Peyer's patch (tissue), 4 donors: Measurements from ENCODE around the gene RBBP8NL. TPM values are rescaled to one million over a fixed set of nuclear protein-coding genes. Genes with fewer than 3 reads are reported as not detected.
A peak's percentile ranks its signal among the peaks of the same experiment; 100 is the strongest.

Experiments used
- DNase-seq, 3 donors: peaks; one replicate each; pipeline ENCODE4 v3.0.0-alpha.2; 2017 to 2019
- H3K27ac ChIP-seq, 4 donors: fragments of 200-600 bp; sonication (generic); one replicate each; pipeline ENCODE4 v1.5.1; 2016 to 2019
- H3K27me3 ChIP-seq, 2 donors: fragments of 200-600 bp; sonication (generic); one replicate each; pipeline ENCODE4 v1.5.1; 2019
- H3K36me3 ChIP-seq, 3 donors: fragments of 200-600 bp; sonication (generic); one replicate each; pipeline ENCODE4 v1.5.1; 2016 to 2019
- H3K4me1 ChIP-seq, 4 donors: fragments of 200-600 bp; sonication (generic); one replicate each; pipeline ENCODE4 v1.5.1; 2016 to 2019
- H3K4me3 ChIP-seq, 4 donors: fragments of 200-600 bp; sonication (generic); 1 replicate in 3 of 4; 2 replicates in 1 of 4; pipeline ENCODE4 v1.5.1; 2016 to 2019; ENCODE audit warnings: mild to moderate bottlenecking in 1 of 4
- H3K9me3 ChIP-seq, 4 donors: fragments of 200-600 bp; sonication (generic); one replicate each; pipeline ENCODE4 v1.5.1; 2016 to 2019; ENCODE audit warnings: mild to moderate bottlenecking in 1 of 4
- POLR2A ChIP-seq, 2 donors: fragments of 450-650 bp; IDR thresholded peaks; one replicate each; pipeline ENCODE4 v1.5.1; 2017; ENCODE audit warnings: antibody characterized with exemption in 2 of 2, mild to moderate bottlenecking in 2 of 2, moderate library complexity in 2 of 2
- total RNA-seq, 4 donors: library from RNA; depleted of rRNA; stranded (reverse); fragments of >200 nt; gene quantifications; one replicate each; pipeline ENCODE4 v1.1.0, GENCODE V29; 2016
- TF ChIP-seq, protein P1 (sequence below), 6 experiments: fragments of 450-650 bp in 4 of 6; fragments of 200-600 bp in 2 of 6; sonication (generic) in 1 of 6; IDR thresholded peaks; one replicate each; pipeline ENCODE4 v1.5.1; 2017 to 2019; ENCODE audit warnings: antibody characterized with exemption in 6 of 6, mild to moderate bottlenecking in 3 of 6, moderate library complexity in 1 of 6

The RBBP8NL gene
- total RNA-seq, 4 donors from 2014 or later: 6.6 to 26.7 (median 13.4) TPM

DNA sequence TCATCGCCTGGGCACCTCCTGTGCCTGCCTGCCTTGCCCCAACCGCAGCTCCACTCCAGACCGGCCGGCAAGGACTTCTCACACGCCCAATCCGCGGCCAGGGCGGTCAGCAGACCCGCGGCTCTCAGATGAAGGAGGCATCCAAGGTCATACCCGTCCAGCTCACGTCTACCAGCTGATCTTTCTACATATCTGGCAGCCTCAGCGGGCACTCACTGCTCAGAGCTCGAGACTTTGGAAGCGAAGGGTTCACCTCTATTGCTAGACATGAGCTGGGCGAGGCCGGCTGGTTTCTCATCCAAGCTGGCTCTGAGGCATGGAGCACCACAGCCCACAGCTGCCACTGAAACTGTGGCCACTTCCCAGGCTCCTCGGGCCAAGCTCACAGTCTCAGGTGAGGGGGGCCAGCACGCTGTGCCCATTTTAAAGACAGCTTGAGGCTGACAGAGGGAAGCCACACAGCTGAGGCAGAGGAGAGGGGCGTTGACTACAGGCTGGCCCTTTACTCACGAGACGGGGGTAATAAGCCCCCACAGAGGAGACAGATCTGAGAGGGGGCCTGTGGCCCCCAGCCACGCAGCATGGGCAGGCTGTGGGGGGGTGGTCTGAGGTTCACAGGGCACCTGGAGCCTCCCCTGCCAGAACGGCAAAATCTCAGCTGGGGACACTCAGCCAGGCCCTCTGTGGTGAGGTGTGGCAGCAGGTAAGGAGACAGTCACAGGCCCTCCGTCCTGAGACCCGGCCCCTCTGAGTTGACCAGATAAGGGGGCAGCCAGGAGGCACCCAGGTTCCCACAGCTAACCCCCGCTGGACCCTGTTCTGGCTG is 62.2 kb downstream of the RBBP8NL start:
- H3K4me3 ChIP-seq: peak overlapping the region in 2 of 4 donors; percentile 68 to 78
- no peaks in the 10 kb centered on the region for H3K9me3 ChIP-seq
- TF ChIP-seq POLR2A (IDR thresholded peaks at IDR 0.05): no peak
- TF ChIP-seq, protein P1, sequence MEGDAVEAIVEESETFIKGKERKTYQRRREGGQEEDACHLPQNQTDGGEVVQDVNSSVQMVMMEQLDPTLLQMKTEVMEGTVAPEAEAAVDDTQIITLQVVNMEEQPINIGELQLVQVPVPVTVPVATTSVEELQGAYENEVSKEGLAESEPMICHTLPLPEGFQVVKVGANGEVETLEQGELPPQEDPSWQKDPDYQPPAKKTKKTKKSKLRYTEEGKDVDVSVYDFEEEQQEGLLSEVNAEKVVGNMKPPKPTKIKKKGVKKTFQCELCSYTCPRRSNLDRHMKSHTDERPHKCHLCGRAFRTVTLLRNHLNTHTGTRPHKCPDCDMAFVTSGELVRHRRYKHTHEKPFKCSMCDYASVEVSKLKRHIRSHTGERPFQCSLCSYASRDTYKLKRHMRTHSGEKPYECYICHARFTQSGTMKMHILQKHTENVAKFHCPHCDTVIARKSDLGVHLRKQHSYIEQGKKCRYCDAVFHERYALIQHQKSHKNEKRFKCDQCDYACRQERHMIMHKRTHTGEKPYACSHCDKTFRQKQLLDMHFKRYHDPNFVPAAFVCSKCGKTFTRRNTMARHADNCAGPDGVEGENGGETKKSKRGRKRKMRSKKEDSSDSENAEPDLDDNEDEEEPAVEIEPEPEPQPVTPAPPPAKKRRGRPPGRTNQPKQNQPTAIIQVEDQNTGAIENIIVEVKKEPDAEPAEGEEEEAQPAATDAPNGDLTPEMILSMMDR (IDR thresholded peaks at IDR 0.05): no peak
- H3K27ac ChIP-seq: peak overlapping the region; percentile 7 to 80 (median 65)
- peaks cover 3 to 71% (median 32%) of the 10 kb centered on the region in 4 donors for H3K4me1 ChIP-seq
- no peaks in the 10 kb centered on the region for H3K36me3 ChIP-seq
- H3K27me3 ChIP-seq: peaks cover 0 to 15% of the 10 kb centered on the region in 2 donors
- no peak for DNase-seq

DNA sequence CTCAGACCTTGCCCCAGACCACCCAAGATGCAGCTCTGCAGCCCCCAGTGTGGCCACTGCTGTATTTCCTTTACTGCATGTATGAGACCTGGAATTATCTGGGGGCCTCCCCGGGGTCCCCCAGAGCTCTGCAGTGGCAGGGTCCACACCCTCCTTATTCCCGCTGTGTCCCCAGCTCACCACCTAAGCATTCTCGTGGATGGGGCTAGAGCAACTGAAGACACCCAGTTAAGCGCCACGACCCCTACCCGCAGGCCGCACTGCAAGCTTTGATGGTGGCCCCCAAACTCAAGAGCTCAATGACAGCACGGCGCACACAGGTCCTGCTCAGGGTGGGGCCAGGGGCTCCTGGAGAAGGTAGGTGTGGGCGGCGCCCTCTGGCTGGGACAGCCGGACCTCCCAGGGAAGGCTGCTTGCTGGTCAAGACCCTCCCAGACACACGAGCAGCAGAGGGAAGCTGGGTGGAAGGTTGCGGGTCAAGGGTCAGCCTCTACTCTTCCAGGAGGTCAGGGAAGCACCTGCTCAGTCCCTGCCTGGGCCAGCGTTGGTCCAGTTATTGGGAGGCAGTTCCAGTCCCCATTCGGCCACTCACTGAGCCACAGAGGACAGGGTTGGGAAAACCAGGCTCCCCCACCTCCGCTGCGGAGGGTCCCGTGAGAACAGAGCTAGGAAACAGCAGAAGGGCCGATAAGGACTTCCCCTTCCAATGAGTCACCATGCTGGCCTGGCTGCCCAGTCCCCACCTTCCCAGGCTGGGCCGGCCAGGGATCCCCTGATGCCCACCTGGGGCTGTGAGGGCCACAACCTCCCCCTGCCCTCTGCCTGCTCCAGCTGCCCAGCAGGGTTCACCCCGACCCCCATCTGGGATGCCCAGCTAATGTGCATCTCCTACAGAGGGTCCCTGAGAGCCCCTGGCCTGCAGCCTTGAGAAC is 63.2 kb downstream of the RBBP8NL start:
- DNase-seq: no peak
- H3K27ac ChIP-seq: peak overlapping the region; percentile 7 to 80 (median 62)
- peaks cover 3 to 72% (median 29%) of the 10 kb centered on the region in 4 donors for H3K4me1 ChIP-seq
- H3K27me3 ChIP-seq: peaks cover 0 to 15% of the 10 kb centered on the region in 2 donors
- no peaks in the 10 kb centered on the region for H3K9me3 ChIP-seq
- H3K36me3 ChIP-seq: no peaks in the 10 kb centered on the region
- H3K4me3 ChIP-seq: peak overlapping the region in 1 of 4 donors; percentile 68
- TF ChIP-seq, protein P1 (IDR thresholded peaks at IDR 0.05): no peak

DNA sequence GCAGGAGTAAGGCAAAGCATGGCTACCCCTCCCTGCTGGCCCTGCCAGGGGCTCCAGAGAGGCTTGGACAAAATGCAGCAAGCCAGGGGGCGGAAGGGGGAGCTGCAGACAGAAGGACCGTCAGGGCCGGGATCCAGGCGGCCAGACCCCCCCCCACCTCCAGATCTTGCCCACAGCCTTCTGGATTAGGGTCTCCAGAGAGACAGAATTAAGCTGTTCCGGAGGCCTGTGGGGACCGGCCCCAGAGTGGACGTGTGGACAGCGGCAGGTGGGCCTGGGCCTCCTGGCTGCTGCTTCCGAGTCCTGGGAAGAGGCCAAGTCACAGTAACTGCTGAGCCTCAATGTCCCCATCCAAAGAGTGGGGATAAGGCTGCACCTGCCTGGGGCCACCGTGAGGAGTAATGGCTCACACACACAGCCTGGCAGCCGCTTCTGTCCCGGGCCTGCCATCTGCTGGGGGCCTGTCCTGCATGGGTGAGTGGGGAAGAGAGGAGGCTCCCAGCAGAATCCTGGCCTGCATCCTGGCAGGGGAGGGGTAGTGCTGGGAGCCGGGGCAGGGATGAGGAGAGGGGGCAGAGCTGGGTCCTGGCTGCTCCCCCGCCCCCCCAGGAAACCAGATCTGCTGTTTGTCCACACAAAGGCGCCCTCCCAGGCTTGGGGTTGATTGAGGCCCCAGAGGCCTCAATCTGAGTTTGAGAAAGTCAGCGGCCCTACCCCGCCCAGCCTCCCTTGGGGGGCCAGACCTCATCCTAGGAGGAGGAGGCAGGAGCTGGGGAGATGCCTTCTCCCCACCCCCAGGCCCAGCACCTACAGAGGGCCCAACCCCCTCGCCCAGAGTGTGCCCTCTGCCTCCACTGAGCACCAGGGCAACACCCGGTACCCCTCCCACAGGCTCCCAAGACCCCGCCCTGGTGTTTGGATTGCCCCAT is 64.1 kb downstream of the RBBP8NL start:
- H3K27ac ChIP-seq: peak overlapping the region in 1 of 4 donors; percentile 78
- H3K36me3 ChIP-seq: no peaks in the 10 kb centered on the region
- peaks cover 0 to 73% (median 19%) of the 10 kb centered on the region in 4 donors for H3K4me1 ChIP-seq
- TF ChIP-seq, protein P1 (IDR thresholded peaks at IDR 0.05): no peak
- no peak for TF ChIP-seq POLR2A (IDR thresholded peaks at IDR 0.05)
- H3K9me3 ChIP-seq: no peaks in the 10 kb centered on the region
- H3K4me3 ChIP-seq: no peak overlapping the region
- DNase-seq: no peak
- peaks cover 0 to 9% of the 10 kb centered on the region in 2 donors for H3K27me3 ChIP-seq

DNA sequence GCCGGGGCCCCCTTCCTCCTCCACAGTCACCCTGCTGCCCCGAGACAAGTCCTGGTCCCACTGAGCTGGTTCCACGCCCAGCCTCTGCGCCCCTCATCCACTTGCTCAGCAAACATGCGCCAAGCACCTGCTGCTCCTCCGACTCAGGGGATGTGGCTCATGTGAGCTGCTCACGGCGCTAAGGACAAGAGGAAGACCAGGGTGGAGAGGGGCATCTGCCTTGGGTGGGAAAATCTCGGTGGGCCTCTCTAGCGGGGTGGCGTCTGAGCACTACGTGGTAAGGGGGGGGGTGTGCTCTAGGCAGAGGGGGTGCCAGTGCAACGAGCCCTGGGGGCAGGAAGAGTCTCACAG is 64.8 kb downstream of the RBBP8NL start:
- Histone ChIP-seq H3K9me3 (no peaks in the 10 kb centered on the region), H3K36me3 (no peaks in the 10 kb centered on the region), H3K4me3 (no peak overlapping the region), H3K27me3 (peaks cover 0 to 3% of the 10 kb centered on the region in 2 donors), H3K27ac (peak overlapping the region in 1 of 4 donors; percentile 78), H3K4me1 (peaks cover 0 to 73% (median 12%) of the 10 kb centered on the region in 4 donors)
- TF ChIP-seq POLR2A (IDR thresholded peaks at IDR 0.05): no peak
- TF ChIP-seq, protein P1 (IDR thresholded peaks at IDR 0.05): no peak
- no peak for DNase-seq
